ENCODE data around the gene KRT71. TPM values are rescaled to one million over a fixed set of nuclear protein-coding genes. Genes with fewer than 3 reads are reported as not detected.
"Not testable (repeated sequence)": the region's sequence is repeated elsewhere in the genome, so short reads cannot be mapped to it uniquely, and the experiment has no call there.

KRT71 gene
- total RNA-seq, 1 donor from 2014 or later = not detected

DNA sequence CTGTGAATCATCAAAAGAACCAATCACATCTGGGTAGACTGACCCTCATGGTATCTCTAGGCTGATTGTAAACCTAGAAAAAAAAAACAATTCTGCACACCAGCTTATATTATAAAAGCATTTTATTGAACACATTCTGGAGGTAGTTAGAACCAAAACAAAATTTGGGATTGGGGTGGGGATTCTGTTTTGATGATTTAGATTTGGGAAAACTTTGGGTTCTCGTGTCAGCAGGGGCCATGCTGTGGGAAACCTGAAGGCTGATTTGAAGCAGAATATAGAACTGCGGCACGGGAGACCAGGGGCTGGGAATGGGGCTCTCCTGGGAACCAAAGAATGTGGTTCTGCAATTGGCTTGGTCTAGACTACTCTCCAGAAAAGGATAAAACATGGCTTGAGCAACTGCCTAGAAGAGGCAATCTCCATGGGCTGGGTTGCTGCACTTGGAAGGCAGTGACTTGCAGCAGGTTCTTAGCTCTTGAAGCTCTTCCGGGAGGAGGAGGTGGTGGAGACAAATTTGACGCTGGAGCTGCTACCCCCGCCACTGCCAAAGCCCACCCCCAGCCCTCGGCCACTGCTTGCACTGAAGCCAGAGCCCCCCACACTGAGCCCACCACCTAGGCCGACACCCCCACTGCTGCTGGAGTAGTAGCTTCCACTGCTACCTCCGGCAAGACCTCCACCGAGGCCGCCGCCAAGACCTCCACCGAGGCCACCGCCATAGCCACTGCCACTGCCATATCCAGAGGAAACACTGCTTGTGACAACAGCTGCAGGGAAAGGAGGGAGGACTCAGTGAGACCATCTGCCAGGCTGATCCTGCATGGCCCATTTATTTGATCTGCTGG is 38.2 kb downstream of the KRT71 start:
- peak; percentile 47 for DNase-seq (ENCODE audit: low spot score)
- intact Hi-C loops (cut with DNase I) = no loop called here

DNA sequence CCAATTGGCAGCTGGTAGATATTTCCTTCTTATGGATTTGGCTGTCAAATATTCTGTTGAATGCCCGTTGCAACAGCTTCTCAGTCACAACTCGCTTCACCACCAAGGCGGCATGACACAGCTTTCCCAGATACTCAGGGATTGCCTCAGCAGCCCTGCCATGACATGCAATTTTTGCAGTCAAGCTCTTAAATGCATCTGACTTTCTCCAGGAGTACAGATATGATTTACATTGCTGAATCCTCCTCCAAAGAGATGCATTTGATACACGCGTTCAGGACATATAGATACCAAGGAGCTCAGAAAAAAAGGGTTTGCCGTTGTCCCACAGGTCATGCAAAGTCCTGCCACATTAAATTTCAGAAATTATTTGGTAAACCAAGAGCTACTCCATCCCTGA is 39.2 kb downstream of the KRT71 start:
- intact Hi-C loops (cut with DNase I) = no loop called here
- DNase-seq (ENCODE audit: low spot score) = peak; percentile 22

- intact Hi-C loops (cut with DNase I) = loop anchor here (5.0 kb wide), 2 partner anchors 116 to 356 kb away; no protein-coding TSS in a partner anchor
- DNase-seq (ENCODE audit: low spot score) = peak; percentile 24
These were observed 44.7 kb downstream of the KRT71 start for GRCh38 chr12:52508211-52508610.

DNA sequence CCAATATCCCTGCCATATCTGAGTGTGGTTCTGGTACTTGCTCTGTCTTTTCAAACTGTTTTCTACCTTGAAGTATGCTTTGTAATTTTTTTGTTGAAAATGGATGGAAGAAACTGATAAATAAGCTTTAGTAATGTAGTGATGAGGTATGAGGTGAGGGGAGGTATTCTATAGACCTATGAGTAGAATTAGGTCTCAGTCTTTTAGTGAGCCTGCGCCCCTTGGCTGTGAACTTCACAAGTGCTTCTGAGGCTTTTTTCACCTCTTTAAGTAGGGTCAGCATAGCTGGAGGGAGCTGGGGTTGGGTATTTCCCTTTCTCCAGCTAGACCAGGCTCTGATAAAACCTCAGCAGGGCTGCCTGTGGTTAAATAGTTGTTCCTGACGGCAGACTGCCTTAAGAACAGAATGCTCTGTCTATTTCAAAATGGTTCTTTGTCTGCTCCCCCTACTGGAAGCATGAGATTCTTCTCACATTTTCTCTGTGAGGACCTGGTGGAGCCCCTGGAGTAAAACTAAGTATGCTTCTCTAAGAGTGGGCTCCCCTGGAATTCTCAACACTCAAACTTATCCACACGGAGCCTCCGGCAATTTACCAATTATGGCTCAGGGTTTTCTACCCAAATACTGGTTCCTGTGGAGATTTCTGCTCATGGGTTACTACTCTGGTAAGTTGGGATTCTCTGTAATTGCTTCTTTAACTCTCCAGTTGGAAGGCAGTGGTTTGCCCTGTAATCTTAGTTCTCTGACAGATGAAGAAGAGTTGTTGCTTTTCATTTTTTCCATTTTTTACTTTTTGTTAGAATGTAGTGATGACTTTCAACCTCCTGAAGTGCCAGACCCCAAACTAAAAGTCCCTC is 45.9 kb downstream of the KRT71 start:
- peak; percentile 38 for DNase-seq (ENCODE audit: low spot score)
- intact Hi-C loops (cut with DNase I) = loop anchor here (2.0 to 5.0 kb wide), 3 partner anchors 115 to 355 kb away; no protein-coding TSS in a partner anchor

DNA sequence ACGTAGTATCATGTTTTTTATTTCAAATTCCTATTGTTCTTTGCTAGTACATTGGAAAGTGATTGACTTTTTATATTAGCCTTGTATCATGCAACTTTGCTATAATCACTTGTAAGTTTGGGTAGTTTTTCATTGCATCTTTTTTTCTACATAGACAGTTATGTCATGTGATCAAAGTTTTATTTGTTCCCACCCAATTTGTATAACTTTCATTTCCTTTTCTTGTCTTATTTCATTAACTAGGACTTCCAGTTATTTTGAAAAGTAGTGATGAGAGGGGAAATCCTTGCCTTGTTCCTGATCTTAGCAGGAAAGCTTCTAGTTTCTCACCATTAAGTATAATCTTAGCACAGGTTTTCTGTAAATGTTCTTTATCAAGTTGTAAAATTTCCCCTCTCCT is 50.1 kb downstream of the KRT71 start:
- no peak for DNase-seq (ENCODE audit: low spot score)
- intact Hi-C loops (cut with DNase I) = no loop called here

DNA sequence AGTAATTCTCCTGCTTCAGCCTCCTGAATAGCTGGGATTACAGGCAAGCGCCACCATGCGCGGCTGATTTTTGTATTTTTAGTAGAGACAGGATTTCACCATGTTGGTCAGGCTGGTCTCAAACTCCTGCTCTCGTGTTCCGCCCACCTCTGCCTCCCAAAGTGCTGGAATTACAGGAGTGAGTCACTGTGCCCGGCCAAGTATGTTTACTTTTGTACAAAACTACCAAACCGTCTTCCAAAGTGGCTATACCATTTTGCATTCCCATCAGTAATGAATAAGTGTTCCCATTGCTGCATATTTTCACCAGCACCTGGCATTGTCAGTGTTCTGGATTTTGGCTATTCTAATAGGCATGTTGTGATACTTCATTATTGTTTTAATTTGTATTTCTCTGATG is 51.5 kb downstream of the KRT71 start:
- no peak for DNase-seq (ENCODE audit: low spot score)
- intact Hi-C loops (cut with DNase I) = no loop called here

- intact Hi-C loops (cut with DNase I) = not testable (repeated sequence)
- peak; percentile 57 for DNase-seq (ENCODE audit: low spot score)
These were observed 52.4 kb downstream of the KRT71 start for GRCh38 chr12:52500574-52500973.

GRCh38 chr12:52499806-52500560 is 53.0 kb downstream of the KRT71 start:
- intact Hi-C loops (cut with DNase I) = no loop called here
- DNase-seq (ENCODE audit: low spot score) = no peak

DNA sequence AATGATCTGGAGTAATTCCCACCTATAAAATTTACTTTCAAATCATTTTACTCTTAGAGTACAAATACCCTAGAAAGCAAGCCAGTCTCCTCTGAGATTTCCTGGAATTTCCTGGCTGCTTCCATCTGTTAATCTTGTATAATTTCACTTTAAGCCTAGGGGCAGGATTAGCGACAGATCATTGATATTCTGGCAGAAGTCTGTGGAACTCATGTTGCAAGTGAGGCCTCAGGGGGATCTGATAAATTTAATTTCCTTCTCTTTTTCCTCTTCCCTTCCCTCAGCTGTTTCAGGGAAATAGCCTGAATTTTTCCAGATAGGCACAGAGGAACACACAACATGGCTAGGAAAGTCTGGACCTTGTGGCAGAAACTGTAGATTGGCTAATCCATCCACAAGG is 54.0 kb downstream of the KRT71 start:
- no peak for DNase-seq (ENCODE audit: low spot score)
- intact Hi-C loops (cut with DNase I) = no loop called here

GRCh38 chr12:52497975-52498374 is 55.0 kb downstream of the KRT71 start:
- DNase-seq (ENCODE audit: low spot score) = peak; percentile 24
- intact Hi-C loops (cut with DNase I) = no loop called here

GRCh38 chr12:52496590-52497071 is 56.3 kb downstream of the KRT71 start:
- intact Hi-C loops (cut with DNase I) = no loop called here
- DNase-seq (ENCODE audit: low spot score) = no peak

- intact Hi-C loops (cut with DNase I) = no loop called here
- DNase-seq (ENCODE audit: low spot score) = no peak
These were observed 56.9 kb downstream of the KRT71 start for GRCh38 chr12:52496054-52496453.

DNA sequence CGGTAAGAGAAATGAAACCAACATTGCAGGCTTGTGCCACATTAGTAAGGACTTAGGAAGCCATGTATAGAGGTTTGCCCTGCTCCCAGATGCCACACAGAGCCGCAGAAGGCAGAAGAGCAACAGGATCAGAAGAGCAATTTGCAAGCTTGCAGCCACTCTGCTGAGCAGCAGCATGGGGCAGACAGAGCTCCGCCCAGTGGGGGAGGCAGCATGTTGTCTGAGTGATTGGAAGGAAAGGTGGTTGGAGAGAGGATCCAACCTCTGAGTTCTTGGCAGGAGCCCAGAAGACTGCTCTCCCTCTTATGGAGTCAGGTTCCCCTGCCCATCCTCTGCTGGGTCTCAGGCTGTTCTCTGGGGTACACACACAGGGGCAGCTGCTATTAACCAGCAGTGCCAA is 57.6 kb downstream of the KRT71 start:
- intact Hi-C loops (cut with DNase I) = no loop called here
- no peak for DNase-seq (ENCODE audit: low spot score)

GRCh38 chr12:52494518-52494917 is 58.4 kb downstream of the KRT71 start:
- DNase-seq (ENCODE audit: low spot score) = no peak
- intact Hi-C loops (cut with DNase I) = no loop called here

DNA sequence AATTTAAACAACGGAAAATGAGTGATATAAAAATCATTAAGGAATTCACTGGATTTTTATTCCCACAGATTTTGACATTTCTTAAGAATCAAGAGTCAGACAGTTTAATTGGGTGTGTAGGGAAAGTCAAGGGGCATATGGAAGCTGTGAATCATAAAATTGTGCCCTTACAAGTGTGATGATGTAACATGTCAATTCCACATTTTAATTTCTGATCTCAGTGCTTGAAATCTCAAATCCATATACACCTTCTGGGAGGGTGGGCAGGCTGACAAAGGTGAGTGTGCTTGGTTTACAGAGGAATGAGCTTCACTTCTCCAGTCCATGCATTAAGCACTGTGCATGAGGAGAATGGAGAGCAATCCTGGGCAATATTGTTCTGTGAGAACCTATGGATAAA is 58.8 kb downstream of the KRT71 start:
- no peak for DNase-seq (ENCODE audit: low spot score)
- intact Hi-C loops (cut with DNase I) = no loop called here

Other genes starting within 250 kb of the KRT71 start
- not detected for gene KRT83, start 231.7 kb downstream of the KRT71 start, total RNA-seq
- gene KRT85, start 185.7 kb downstream of the KRT71 start, total RNA-seq = not detected
- not detected for gene KRT84, start 167.5 kb downstream of the KRT71 start, total RNA-seq
- gene KRT82, start 146.8 kb downstream of the KRT71 start, total RNA-seq = not detected
- not detected for gene KRT75, start 118.8 kb downstream of the KRT71 start, total RNA-seq
- gene KRT6B, start 101.0 kb downstream of the KRT71 start, total RNA-seq = not detected
- gene KRT6C, start 79.3 kb downstream of the KRT71 start, total RNA-seq = not detected
- not detected for gene KRT6A, start 59.9 kb downstream of the KRT71 start, total RNA-seq
- gene KRT5, start 32.8 kb downstream of the KRT71 start, total RNA-seq = not detected
- gene KRT74, start 20.7 kb upstream of the KRT71 start, total RNA-seq = not detected
- gene KRT72, start 48.3 kb upstream of the KRT71 start, total RNA-seq = not detected
- gene KRT73, start 65.4 kb upstream of the KRT71 start, total RNA-seq = not detected
- gene KRT2, start 99.1 kb upstream of the KRT71 start, total RNA-seq = not detected
- gene KRT1, start 127.3 kb upstream of the KRT71 start, total RNA-seq = not detected
- gene KRT77, start 150.4 kb upstream of the KRT71 start, total RNA-seq = not detected
- not detected for gene KRT76, start 224.2 kb upstream of the KRT71 start, total RNA-seq
- not detected for gene KRT3, start 243.0 kb upstream of the KRT71 start, total RNA-seq